Activated T-cell treated with anti-CD3 and anti-CD28 coated beads, Interleukin-2, amount 50 U/mL, for 48 hours (primary cell): ENCODE measurements around the gene NOM1.

Experiments
- DNase-seq, 2 experiments: peaks; one replicate each; pipeline ENCODE4 v3.0.0-alpha.2; 2020

The NOM1 gene

DNA sequence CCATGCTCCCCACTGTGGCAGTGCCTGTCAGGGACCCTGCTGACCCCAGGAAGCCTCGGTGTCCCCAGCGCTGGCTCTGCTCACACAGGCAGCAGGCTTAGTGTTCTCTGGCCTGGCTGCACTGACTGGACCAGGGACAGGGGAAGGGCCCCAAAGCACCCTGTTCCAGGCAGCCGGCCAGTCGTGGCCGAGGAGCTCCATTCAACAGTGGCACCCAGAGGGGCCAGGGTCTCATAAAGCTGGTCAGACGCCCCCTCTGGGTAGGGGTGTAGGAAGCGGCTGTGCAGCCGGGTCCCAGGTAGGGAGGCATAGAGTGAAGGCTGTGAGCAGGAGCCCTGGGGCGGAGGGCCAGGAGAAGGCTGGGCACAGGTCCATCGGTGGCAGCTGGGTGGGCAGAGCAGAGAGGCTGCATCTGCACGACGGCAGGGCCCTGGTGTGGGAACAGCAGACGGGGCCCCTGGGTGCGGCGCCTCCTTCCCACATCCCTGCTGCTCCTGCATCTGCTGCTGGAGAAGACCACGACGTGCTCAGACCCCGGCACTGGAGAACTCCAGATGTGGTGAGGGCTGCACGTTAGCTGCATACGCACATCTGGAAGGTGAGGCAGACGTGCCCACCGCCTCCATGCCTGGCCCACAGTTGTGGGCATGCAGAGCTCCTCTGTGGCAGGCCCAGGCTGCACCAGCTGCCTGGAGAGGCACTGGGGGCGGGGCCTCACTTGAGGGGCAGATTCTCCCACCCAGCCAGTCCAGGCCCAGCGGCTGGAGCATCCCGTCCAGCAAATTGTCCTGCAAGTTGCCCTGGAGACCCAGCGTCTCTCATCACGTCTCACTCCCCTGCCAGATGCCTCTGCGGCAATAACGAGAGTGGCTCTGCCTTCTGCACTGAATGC lies 35.8 kb downstream of the NOM1 start:
- DNase-seq: no peak

DNA sequence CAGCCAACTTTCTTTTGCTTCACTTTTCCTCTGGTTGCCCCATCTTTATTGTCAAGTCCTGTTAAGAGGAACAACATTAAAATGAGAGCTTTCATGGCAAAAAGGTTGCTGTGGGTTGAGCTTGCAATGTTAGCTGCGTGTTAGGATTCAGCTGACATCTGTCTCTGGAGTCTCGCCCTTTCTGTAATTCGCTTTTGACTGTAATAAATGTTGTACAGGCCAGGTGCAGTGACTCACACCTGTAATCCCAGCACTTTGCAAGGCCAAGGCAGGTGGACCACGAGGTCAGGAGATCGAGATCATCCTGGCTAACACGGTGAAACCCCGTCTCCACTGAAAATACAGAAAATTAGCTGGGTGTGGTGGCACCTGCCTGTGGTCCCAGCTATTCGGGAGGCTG lies 36.9 kb downstream of the NOM1 start:
- DNase-seq: no peak

DNA sequence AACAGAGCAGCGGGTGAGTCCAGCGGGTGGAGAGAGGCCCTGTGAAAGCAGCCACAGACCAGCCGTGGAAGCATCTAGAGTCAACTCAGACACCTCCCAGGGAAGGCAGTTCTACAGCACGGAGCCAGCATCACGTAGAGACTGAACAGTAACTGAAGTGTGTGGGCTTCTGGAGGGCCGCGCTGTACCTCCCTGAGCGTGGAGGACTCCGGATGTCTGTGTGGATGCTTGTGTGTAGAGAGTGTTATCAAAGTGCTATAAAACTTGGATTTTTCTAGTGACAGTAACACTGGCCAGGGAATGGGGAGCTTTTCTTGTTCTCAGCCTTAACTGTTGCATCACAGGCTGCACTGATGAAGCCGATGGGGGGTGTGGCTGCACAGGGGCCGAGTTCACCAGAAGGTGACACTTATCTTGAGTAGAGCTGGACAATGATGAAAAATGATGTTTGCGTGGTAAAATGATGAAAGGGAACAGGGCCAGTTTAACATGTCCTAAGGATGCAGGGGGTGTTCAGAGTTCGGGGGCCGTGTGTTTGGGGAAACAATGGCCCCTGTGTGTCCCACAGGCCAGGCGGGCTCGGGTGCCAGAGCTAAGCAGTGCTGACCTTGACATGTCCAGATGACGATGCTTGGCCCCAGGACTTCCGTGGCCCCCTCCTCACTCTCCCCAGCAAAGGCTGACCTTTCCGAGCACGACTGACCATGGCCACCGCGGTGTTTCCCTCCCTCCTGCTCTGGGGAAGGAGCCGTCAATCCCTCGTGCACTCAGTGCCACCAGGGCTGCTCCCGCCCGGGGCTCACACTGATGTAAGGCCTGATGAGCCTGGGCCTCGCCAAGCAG lies 39.1 kb downstream of the NOM1 start:
- DNase-seq: no peak

DNA sequence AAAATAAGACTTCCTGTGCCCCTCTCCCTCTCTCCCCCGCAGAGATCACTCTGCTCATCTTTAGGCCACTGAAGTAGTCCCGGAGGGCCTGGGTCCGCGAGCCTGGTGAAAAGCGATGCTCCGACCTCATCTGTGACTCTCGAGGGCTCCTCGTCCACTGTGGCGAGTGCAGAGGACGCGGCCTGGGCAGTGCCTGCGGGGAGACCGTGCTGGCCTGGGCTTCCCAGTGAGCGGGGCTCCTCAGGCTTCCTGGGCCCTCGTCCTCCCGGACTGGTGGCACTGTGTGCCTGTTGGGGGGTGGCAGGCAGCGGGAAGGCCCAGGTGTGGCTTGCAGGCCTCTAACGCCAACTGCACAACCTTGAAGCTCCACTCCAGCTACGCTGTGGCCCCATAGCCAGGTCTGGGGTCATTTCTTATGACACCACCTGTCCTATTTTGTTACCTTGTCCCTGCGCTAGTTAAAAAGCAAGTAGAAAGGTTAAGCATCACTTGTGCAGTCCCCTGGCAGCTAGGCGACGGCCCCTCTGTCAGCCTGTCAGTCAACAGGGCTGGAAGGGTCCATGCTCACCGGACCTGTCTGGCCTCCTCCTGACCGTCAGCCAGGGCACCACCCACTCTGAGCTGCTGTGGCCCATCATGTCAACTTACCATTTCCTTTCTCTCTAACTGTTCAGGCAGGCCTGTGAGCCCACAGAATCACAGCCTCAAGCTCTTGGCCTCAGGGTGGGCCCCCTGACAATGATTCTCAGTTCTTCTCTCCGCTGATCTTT lies 40.4 kb downstream of the NOM1 start:
- DNase-seq: no peak

DNA sequence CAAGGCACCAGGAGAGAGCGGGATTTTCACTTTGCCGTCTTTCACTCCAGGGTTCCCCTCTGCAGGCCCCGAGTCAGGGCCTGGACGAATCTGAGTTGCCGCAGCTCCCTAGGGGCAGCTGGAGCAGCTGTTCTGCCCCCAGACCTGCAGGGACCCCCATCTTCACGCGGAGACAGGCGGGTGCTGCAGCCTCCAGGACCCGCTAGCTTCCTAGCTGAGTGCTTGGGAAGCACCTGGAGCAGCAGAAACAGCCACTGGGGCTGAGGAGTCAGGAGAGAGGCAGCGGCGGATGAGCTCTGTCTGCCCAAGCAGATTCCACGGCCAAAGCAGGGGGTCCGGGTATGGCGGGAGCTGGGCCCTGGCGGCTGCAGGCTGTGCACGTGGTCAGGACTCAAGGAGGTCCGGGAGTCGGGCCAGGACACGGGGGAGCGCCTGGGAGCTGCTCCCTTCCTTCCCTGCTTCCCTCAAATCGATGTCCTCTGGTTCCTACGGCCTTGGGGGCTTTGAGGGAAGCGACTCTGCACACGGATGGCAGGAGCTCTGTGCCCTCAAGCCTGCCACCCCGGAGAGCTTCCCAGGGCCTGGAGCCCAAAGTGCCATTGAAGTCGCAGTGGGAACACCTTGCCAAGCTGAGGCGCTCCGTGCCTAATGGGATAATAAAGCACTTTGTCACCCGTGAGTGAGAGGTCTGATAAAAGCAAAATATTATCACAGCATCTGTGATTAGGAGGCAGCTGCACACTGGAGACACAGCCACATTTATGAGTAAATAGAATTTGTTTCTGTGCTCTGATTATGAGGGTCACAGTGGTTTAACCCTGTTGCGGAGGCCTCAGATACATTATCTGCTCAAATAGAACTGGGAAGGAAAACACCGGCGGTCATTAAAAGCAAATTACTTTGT lies 43.8 kb downstream of the NOM1 start:
- DNase-seq: no peak

DNA sequence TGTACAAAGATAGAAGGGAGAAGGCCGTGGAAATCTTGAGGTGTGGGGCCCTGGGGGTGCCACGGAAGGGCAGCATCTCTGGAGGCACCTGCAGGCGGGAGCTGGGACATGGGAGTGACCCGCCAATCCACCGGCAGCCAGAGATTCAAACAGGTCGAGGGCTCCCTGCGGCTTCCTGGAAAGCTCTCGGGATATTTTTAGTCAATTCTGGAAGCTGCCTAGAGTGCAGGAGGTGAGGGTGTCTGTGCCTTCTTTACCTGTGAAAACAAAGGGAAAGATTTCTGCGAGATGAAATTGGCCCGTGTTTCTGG lies 44.4 kb downstream of the NOM1 start:
- no peak for DNase-seq

DNA sequence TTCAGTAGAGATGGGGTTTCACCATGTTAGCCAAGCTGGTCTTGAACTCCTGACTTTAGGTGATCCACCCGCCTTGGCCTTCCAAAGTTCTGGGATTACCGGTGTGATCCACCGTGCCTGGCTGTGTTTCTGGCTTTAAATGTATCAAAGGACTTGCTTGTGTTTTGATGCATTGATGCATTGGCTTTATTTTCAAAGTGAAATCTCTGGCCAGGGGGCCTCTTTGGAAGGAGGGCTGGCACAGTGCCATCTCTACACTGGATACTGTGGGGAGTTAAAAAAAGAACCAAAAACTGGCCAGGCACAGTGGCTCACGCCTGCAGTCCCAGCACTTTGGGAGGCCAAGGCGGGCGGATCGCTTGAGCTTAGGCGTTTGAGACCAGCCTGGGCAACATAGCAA lies 44.9 kb downstream of the NOM1 start:
- DNase-seq: no peak

DNA sequence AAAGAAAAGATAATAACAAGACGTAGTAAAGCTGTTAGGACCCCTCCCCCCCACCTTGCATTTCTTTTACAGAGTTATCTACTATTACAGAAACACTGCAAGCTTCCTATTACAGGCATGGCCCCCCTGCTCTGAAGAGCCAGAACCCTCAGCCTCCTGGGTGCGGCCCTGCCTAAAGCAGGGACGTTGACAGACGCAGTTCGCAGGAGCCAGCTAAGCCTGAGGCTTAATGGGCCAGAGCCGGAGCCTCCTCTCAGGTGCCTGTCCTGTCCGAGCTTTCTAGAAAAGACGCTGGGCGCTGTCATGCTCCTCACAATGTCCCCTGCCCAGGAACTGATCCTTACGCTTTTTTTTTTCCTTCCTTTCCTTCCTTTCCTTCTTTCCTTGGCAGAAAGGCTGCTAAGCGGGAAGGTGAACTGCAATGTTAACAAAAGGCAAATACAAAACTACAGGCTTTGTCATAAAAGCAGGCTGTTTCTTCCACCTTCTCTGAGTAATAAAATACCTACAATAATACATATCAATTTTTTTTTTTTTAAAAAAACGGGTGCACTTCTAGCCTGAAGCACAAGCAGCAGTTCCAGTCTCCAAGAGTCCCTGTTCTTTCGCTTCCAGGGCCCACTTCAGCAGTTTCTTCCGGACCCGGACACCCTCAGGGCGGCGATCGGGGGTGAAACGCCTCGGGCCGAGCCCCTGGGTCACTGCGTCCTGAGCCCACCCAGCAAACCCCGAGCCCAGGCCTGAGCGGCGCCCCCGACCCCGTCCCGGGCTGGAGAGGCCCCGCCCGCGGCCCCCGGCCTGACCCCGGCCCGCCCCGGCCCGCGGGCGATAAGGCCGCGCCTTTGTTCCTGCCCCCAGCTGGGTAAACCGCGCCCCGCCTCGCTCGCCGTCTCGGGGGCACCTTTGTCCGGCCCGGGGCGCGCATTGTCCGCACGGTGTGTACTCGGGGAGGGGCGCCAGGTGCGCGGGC lies 49.8 kb downstream of the NOM1 start:
- no peak for DNase-seq

DNA sequence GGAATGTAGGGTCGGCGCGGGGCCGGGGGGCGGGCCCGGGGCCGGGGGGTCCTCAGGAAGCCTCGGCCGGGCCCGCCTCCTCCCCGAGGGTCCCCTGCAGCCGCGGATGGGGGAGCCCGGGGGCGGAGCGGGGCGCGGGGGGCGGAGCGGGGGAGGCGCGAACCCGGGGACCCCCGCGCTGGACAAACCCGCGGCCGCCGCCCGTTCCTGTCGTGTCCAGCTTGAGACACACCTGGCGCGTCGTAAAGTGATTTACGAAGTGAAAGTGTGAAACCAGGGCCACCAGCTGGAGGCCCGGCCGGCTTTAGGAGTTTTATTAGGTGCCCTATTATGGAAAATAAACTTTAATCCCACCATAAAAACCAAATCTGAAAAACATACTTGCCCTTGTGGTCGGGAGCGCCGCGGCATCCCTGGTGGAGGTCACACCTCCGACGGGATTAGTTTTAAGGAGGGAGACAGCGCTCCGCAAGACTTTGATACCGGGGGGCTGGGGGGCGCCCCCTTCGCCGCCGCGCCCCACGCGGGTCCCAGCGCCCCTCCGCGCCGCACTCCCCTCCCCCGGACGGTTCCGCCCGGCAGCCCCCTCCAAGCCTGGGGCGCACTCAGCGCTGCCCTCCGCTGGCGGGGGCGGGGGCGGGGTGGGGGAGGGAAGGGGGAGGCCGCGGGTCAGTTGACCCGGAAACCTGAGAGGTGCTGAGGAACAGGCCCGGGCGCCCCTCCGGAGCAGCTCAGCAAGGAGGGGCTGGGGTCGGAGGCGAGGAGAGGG lies 50.6 kb downstream of the NOM1 start:
- DNase-seq: no peak

DNA sequence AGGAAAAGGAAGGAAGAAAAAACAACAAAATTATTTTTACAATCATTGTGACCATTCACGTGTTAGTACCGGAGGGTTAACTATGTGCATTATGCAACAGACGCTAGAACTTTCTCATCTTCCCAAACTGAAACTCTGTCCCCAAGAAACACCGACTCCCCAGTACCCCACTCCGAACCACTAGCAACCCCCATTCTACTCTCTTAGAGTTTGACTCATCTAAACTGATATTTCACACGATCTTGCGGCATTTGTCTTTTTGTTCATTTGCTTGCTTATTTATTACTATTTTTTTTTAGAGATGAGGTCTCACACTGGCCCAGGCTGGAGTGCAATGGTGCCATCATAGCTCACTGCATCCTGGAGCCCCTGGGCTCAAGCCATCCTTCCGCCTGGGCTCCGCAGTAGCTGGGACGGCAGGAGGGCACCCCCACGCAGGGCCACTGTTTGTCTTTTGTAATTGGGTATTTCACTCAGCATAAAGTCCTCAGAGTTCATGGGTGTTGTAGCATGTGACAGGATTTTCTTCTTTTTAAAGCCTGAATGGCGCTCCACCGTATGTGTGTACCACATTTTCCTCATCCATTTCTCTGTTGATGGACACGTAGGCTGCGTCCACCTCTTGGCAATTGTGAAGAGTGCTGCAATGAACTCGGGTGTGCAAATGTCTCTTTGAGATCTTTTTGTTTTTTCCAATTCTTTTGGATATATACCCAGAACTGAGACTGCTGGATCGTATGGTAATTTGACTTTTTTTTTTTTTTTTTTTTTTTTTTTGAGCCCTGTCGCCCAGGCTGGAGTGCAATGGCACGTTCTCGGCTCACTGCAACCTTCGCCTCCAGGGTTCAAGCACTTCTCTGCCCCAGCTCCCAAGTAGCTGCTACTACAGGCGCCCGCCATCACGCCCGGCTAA lies 51.5 kb downstream of the NOM1 start:
- peak in 1 of 2 experiments; percentile 22 for DNase-seq

DNA sequence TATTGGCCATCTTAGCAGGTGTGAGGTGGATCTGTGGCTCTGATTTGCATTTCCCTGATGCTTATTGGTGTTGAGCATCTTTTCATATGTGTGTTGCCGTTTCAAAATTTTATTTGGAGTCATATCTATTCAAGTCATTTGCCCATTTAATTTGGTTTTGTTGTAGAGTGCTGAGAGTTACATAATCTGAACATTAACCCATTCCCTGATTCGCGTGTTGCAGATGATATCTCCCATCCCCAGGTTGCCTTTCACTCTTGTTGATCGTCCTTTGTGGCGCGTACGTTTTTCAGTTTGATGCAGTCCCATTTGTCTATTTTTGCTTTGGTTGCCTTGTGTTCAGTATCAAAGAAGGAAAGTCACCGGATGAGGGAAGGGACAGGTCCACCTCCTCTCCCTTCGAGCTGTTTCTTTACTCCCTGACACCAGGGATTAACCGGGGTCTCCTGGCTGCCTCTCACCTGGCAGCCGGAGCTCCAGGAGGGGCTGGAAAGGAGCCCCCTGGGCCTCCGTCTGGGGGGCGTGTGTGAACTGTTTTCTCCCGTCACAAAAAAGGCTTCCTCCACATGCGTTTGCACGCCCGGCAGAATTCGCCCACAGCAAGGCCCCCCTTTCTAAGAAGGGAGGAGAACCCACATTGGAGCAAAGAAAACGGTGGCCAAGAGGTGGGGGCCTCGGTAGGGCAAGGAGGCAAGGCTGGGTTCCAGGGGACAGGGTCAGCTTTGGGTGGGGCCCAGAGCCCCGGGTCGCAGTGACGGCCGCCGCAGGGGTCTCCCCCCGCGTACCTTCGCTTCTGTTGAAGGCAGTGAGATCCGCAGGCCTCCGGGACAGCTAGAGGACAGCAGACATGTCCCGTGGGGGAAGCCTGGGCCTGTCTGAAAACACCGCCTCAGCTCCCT lies 52.7 kb downstream of the NOM1 start:
- peak in 1 of 2 experiments; percentile 21 for DNase-seq

DNA sequence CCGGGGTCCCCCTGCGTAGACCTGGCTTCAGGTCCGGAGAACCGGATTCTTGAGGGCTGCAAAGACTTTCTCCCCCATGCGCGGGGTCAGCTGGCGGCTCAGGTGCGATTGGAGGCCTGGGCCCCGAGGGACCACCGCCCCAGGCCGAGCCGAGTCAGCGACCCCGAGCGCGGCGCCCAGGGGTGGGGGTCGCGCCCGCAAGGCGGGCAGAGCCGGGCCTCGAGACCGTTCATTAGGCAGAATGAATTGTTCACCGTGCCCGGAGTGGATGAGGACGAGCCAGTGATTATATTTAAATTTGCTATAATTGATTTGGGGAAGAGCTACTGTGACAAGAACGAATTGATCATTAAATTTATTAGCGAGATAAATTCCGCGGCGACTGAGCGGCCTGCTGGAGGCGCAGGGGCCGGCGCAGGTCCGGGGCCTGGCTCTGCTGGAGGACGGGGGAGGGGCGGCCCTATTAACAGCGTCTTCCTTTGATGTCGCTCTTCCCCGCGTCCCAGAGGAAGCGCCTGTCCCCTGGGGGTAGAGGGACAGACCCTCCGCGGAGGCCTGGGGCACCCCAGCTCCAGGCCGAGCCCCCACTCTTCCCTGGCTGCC lies 53.4 kb downstream of the NOM1 start:
- peak in 1 of 2 experiments; percentile 21 for DNase-seq

DNA sequence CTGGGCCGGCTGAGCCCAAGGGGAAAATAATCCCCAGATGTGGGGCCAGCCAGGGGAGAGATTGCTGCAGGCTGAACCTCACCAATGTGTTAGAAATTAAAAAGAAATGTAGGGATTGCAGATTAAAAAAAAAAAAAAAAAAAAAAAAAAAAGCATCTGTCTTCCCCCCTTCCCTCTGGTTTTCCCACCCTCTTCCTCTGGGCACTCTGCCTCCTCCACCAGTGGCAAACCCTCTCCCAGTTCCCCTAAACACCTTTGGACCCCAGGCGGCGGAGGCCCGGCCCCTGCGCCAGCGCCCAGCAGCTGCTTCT lies 53.9 kb downstream of the NOM1 start:
- DNase-seq: no peak

DNA sequence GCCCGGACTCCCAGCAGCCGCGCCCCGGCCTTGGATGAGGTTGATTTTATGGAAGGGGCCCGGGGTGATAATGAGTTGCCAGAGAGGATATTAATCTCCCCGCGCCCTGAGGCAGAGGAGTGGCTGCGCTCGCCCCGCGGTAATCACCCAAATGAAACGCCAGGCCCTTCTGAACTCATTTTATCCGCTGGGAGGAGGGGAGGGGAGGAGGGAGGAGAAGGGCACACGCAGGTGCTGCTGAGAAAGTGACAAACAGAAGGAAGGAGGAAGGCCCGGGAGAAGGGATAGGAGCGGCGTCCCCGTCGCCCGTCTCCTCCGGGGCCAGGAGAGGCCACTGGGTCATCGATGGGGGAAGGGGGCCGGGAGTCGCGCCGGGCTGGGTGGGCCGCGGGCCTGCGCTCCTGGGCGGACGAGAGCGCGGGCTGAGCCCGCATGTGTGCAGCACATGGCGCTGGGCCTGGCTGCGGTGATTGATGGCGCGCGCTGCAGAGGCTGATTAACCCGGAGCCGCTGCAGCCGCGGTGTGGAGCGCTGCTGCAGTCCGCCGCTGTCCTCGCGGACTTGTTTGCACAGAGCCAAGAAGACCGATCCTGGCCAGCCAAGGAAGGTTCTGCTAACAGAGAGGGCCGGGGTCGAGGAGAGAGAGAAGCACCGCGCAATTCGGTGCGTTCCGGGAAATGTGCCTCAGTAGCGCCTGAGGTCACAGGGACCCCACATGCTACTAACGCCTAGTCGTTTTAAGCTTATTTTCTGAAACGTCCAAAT lies 54.4 kb downstream of the NOM1 start:
- peak; percentile 36 to 45 for DNase-seq

DNA sequence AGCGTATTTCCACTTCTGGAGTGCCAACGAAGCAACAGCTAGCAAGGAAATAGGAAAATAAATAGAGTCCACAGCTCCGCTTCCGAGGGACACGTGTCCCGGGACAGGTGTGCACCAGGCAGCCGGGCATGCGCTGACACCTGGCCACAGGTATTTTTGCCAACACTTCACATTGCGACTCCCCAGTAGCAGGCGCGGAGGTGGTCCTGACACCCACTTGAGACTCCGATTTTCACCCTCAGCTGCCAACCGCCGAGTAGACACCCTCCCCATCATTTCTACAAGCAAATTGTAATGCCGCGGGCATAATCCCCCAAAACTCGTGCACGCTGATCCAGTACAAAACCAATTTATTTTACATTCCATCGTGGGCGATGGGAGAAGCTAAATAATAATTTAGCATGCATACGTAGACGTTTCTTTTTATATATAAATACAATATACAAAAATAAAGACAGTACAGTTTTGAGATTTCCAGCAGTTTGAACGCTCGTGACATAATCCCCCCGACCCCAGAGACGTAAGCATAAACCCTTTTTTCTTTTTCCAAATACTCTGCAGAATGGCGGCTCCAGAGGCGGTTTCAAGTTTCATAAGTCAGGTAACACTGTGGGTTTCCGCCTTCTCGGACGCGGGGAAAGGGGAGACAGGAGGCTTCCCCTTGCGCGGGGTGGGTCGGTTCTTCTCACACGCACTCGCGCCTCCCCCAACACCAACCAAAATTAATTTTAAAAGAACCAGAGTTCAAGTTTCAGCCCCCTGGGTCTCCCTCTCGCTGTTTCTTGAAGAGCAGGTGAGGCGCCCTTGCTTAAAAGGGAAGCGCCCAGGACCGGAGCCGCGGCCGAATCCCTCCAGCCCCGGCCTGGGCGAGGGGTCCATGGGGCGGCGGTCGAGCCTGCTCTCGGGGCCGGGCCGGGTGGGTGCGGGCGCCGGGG lies 55.3 kb downstream of the NOM1 start:
- peak in 1 of 2 experiments; percentile 33 for DNase-seq
